ENCODE results near the gene VPS36.

The VPS36 gene

DNA sequence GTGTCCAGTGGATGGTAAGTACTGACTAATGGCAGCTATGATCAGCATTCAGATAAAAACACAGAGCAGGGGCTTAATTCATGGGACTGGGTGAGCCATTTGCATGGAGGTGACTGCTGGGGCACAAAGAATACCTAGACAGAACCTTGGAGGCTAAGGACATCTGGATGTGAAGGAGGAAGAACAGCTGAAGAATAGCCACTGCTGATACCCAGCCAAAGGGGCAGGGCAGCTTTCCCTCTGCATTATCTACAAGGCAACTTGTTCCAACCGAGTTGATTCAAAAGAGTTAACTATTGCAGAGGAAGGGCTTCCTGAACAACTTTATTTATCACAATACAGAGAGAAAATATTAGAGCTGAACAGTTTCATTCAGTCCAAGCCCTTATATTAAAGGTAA lies 31.4 kb downstream of the VPS36 start:
- Histone ChIP-seq H4K91ac (ENCODE audit: low read depth, low read length) (peak overlapping the region; percentile 5), H3K4me1 (ENCODE audit: control insufficient read depth in 1 of 2, insufficient read depth in 2 of 2, low read length in 2 of 2) (no peaks in the 10 kb centered on the region), H3K79me2 (ENCODE audit: control insufficient read depth, insufficient read depth, low read length, poor library complexity) (no peaks in the 10 kb centered on the region), H2BK120ac (ENCODE audit: insufficient read depth, low read length, poor library complexity) (no peak overlapping the region), H2AK5ac (ENCODE audit: low read length) (no peak overlapping the region), H2BK12ac (ENCODE audit: low read length) (no peak overlapping the region), H3K9ac (ENCODE audit: low read length) (no peak overlapping the region), H4K12ac (ENCODE audit: low read depth, low read length) (no peak overlapping the region), H2BK5ac (ENCODE audit: low read depth, low read length, poor library complexity) (no peak overlapping the region), H3K27me3 (ENCODE audit: insufficient read depth, low read length) (no peaks in the 10 kb centered on the region), H3K27ac (ENCODE audit: low read depth, low read length) (no peak overlapping the region), H3K14ac (ENCODE audit: low read length) (no peak overlapping the region), H2AFZ (ENCODE audit: insufficient read depth, low read length, poor library complexity) (no peak overlapping the region), H3K4ac (ENCODE audit: low read depth, low read length) (no peak overlapping the region), H4K8ac (ENCODE audit: low read depth, low read length) (no peak overlapping the region), H3K4me3 (ENCODE audit: low read depth, low read length) (no peak overlapping the region), H3K18ac (ENCODE audit: low read length) (no peak overlapping the region), H3K23ac (ENCODE audit: low read length) (no peak overlapping the region), H3K9me3 (ENCODE audit: insufficient read depth, low read depth, low read length) (no peaks in the 10 kb centered on the region), H3K4me2 (ENCODE audit: low read length) (no peak overlapping the region), H3K36me3 (ENCODE audit: control insufficient read depth in 1 of 2, insufficient read depth in 2 of 2, low read length in 2 of 2) (peaks cover 12 to 14% of the 10 kb centered on the region in 2 experiments), H3K79me1 (ENCODE audit: low read length) (no peaks in the 10 kb centered on the region)
- DNase-seq = no peak
- no CpG with 5 or more reads among the region's 1 CpG for WGBS (ENCODE audit: extremely low coverage, insufficient coverage, insufficient read length)

DNA sequence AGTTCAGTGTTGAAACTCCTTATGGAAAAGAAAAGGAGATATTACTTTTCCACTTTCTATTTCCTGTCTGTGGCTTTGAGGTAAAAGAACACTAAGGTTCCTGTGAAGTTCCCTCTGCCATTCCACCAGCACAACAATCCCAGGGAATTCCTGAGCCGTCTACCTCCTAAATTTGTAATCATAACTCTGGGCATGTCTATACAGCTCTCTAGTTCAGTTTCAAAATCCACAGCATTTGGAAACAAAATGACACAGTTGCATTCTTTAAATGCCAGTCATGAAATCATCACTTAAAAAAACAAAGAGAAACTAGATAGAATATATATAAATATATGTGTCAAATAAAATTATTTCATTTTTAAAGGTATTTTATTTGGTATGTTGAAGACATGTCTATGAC lies 35.5 kb downstream of the VPS36 start:
- H2BK5ac ChIP-seq (ENCODE audit: low read depth, low read length, poor library complexity) = no peak overlapping the region
- no peak overlapping the region for H2AK5ac ChIP-seq (ENCODE audit: low read length)
- H3K9me3 ChIP-seq (ENCODE audit: insufficient read depth, low read depth, low read length) = no peaks in the 10 kb centered on the region
- no peak overlapping the region for H4K91ac ChIP-seq (ENCODE audit: low read depth, low read length)
- no peak overlapping the region for H4K12ac ChIP-seq (ENCODE audit: low read depth, low read length)
- H2AFZ ChIP-seq (ENCODE audit: insufficient read depth, low read length, poor library complexity) = no peak overlapping the region
- no peak overlapping the region for H2BK120ac ChIP-seq (ENCODE audit: insufficient read depth, low read length, poor library complexity)
- no peak overlapping the region for H4K8ac ChIP-seq (ENCODE audit: low read depth, low read length)
- peaks cover 6 to 12% of the 10 kb centered on the region in 2 experiments for H3K36me3 ChIP-seq (ENCODE audit: control insufficient read depth in 1 of 2, insufficient read depth in 2 of 2, low read length in 2 of 2)
- H3K23ac ChIP-seq (ENCODE audit: low read length) = no peak overlapping the region
- no peak overlapping the region for H3K4ac ChIP-seq (ENCODE audit: low read depth, low read length)
- H3K4me2 ChIP-seq (ENCODE audit: low read length) = no peak overlapping the region
- H3K9ac ChIP-seq (ENCODE audit: low read length) = no peak overlapping the region
- H3K27ac ChIP-seq (ENCODE audit: low read depth, low read length) = no peak overlapping the region
- H2BK12ac ChIP-seq (ENCODE audit: low read length) = no peak overlapping the region
- no peak overlapping the region for H3K4me3 ChIP-seq (ENCODE audit: low read depth, low read length)
- DNase-seq = peak; percentile 46 to 76
- H3K79me2 ChIP-seq (ENCODE audit: control insufficient read depth, insufficient read depth, low read length, poor library complexity) = no peaks in the 10 kb centered on the region
- H3K79me1 ChIP-seq (ENCODE audit: low read length) = no peaks in the 10 kb centered on the region
- no peaks in the 10 kb centered on the region for H3K4me1 ChIP-seq (ENCODE audit: control insufficient read depth in 1 of 2, insufficient read depth in 2 of 2, low read length in 2 of 2)
- H3K14ac ChIP-seq (ENCODE audit: low read length) = no peak overlapping the region
- H3K27me3 ChIP-seq (ENCODE audit: insufficient read depth, low read length) = no peaks in the 10 kb centered on the region
- no CpG with 5 or more reads among the region's 1 CpG for WGBS (ENCODE audit: extremely low coverage, insufficient coverage, insufficient read length)
- H3K18ac ChIP-seq (ENCODE audit: low read length) = no peak overlapping the region

DNA sequence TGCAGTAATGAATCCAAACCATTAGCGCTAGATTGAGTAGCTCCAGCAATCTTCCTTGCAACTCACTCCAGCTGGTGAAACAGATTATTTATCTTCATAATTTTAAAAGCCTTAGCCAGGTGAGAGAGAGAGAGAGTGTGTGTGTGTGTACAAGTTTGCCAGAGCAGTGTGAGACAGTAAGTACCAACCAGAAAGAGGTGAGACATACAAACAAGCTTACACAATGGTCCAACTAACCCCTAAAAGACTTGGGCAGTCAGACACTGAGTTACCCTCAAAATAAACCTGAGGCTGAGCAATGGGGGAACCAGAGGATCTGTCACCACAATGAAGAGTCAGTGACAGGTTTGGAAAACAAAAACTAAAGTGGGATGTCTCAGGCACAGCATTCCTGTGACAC lies 36.4 kb downstream of the VPS36 start:
- Histone ChIP-seq H3K79me2 (ENCODE audit: control insufficient read depth, insufficient read depth, low read length, poor library complexity) (no peaks in the 10 kb centered on the region), H4K91ac (ENCODE audit: low read depth, low read length) (no peak overlapping the region), H3K27me3 (ENCODE audit: insufficient read depth, low read length) (no peaks in the 10 kb centered on the region), H3K9ac (ENCODE audit: low read length) (no peak overlapping the region), H3K9me3 (ENCODE audit: insufficient read depth, low read depth, low read length) (no peaks in the 10 kb centered on the region), H3K36me3 (ENCODE audit: control insufficient read depth in 1 of 2, insufficient read depth in 2 of 2, low read length in 2 of 2) (peaks cover 6 to 12% of the 10 kb centered on the region in 2 experiments), H2AK5ac (ENCODE audit: low read length) (no peak overlapping the region), H4K8ac (ENCODE audit: low read depth, low read length) (no peak overlapping the region), H2AFZ (ENCODE audit: insufficient read depth, low read length, poor library complexity) (no peak overlapping the region), H3K4me2 (ENCODE audit: low read length) (no peak overlapping the region), H3K27ac (ENCODE audit: low read depth, low read length) (no peak overlapping the region), H4K12ac (ENCODE audit: low read depth, low read length) (no peak overlapping the region), H2BK5ac (ENCODE audit: low read depth, low read length, poor library complexity) (no peak overlapping the region), H3K4ac (ENCODE audit: low read depth, low read length) (no peak overlapping the region), H3K23ac (ENCODE audit: low read length) (no peak overlapping the region), H3K14ac (ENCODE audit: low read length) (no peak overlapping the region), H3K4me3 (ENCODE audit: low read depth, low read length) (no peak overlapping the region), H3K18ac (ENCODE audit: low read length) (no peak overlapping the region), H3K4me1 (ENCODE audit: control insufficient read depth in 1 of 2, insufficient read depth in 2 of 2, low read length in 2 of 2) (no peaks in the 10 kb centered on the region), H2BK120ac (ENCODE audit: insufficient read depth, low read length, poor library complexity) (no peak overlapping the region), H2BK12ac (ENCODE audit: low read length) (peak overlapping the region; percentile 10), H3K79me1 (ENCODE audit: low read length) (no peaks in the 10 kb centered on the region)
- no CpG with 5 or more reads among the region's 1 CpG for WGBS (ENCODE audit: extremely low coverage, insufficient coverage, insufficient read length)
- DNase-seq = no peak

DNA sequence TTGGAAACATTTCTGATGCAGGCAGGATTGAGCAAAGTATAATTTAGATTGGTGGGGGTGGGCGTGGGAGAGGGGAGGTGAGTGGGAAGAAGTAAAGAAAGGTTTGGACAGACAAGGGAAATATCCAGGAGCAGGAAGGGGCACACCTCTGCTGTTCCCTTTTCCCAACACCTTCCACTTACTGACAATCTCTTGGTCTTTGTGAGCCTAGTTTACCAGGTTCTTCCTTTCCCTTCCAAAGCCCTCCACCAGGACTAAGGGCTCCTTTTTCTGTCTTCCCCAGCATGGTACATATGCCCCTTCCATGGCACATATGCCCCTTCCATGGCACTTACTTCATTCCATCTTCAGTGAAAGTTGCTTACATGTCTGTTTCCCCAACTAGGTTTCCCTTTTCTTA lies 38.3 kb downstream of the VPS36 start:
- Histone ChIP-seq H2BK120ac (ENCODE audit: insufficient read depth, low read length, poor library complexity) (no peak overlapping the region), H3K4me2 (ENCODE audit: low read length) (no peak overlapping the region), H4K91ac (ENCODE audit: low read depth, low read length) (no peak overlapping the region), H3K36me3 (ENCODE audit: control insufficient read depth in 1 of 2, insufficient read depth in 2 of 2, low read length in 2 of 2) (peaks cover 3 to 8% of the 10 kb centered on the region in 2 experiments), H3K4me1 (ENCODE audit: control insufficient read depth in 1 of 2, insufficient read depth in 2 of 2, low read length in 2 of 2) (no peaks in the 10 kb centered on the region), H3K14ac (ENCODE audit: low read length) (no peak overlapping the region), H3K27me3 (ENCODE audit: insufficient read depth, low read length) (no peaks in the 10 kb centered on the region), H4K8ac (ENCODE audit: low read depth, low read length) (no peak overlapping the region), H2BK5ac (ENCODE audit: low read depth, low read length, poor library complexity) (no peak overlapping the region), H4K12ac (ENCODE audit: low read depth, low read length) (no peak overlapping the region), H3K4ac (ENCODE audit: low read depth, low read length) (no peak overlapping the region), H3K4me3 (ENCODE audit: low read depth, low read length) (no peak overlapping the region), H3K9ac (ENCODE audit: low read length) (no peak overlapping the region), H2AFZ (ENCODE audit: insufficient read depth, low read length, poor library complexity) (no peak overlapping the region), H3K18ac (ENCODE audit: low read length) (no peak overlapping the region), H3K79me1 (ENCODE audit: low read length) (no peaks in the 10 kb centered on the region), H3K23ac (ENCODE audit: low read length) (no peak overlapping the region), H2BK12ac (ENCODE audit: low read length) (no peak overlapping the region), H3K9me3 (ENCODE audit: insufficient read depth, low read depth, low read length) (no peaks in the 10 kb centered on the region), H2AK5ac (ENCODE audit: low read length) (no peak overlapping the region), H3K27ac (ENCODE audit: low read depth, low read length) (no peak overlapping the region), H3K79me2 (ENCODE audit: control insufficient read depth, insufficient read depth, low read length, poor library complexity) (no peaks in the 10 kb centered on the region)
- WGBS (ENCODE audit: extremely low coverage, insufficient coverage, insufficient read length) = 86% methylated on average over 1 of the region's 1 CpG
- no peak for DNase-seq
